Measurements from ENCODE around the gene THAP3. TPM values are rescaled to one million over a fixed set of nuclear protein-coding genes. Genes with fewer than 3 reads are reported as not detected.

The THAP3 gene
- total RNA-seq (2014; rRNA removed; shearing (Covaris generic)): 20.8 and 22.6 TPM in 2 replicates
- 19.0 and 23.6 TPM in 2 replicates for polyA plus RNA-seq (2015; cell fraction: cytosol; rRNA removed)
- polyA plus RNA-seq (2015; cell fraction: nucleus; rRNA removed): 24.4 and 25.1 TPM in 2 replicates

DNA sequence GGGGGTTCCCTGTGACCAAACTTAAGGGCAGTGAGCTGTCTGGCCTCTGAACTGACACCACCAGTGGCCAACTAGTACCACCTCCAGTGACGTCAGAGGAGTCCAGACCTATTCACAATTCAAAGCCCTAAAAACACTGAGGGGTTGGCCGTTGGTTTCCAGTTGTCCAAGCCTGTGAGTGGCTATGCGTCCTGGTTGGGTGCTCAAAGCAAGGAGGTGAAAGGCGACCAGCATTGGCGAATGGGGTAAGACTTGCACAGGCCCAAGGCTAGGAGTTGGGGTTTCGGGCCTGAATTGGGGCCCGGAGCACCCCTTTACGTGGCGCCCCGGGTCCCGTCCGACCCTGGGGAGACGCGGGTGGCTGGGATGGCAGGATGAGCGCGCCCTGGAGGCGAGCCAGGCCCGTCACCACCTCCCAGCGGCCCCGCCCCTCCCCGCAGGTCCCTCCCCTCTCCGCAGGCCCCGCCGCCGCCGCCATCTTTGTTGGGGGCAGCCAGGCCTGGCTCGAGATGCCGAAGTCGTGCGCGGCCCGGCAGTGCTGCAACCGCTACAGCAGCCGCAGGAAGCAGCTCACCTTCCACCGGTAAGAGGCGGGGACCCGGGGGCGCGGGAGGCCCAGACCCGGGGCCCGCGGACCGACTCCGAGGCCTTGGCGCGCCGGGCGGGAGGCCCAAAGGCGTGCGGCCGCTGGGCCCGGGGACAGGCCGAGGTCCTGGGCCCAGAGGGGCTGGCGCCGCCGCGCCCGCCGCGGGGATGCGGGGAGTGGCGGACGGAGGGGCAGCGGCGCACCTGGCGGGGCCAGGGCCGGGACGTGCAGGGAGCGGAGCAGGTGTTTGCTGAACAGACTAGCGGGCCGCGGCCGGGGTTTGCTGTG, at the start of gene THAP3:
TSS of gene THAP3 (plus strand) at position 159 of the 874 bp plus-strand sequence. CDS start at position 510, 351 bp downstream.
- peak; percentile 93 for DNase-seq (ENCODE audit: low read depth, low spot score)
- in situ Hi-C loops (cut with HindIII; ENCODE audit: low pct_unique_long_range_greater_than_20kb, low sequenced_read_pairs): no loop called here

DNA sequence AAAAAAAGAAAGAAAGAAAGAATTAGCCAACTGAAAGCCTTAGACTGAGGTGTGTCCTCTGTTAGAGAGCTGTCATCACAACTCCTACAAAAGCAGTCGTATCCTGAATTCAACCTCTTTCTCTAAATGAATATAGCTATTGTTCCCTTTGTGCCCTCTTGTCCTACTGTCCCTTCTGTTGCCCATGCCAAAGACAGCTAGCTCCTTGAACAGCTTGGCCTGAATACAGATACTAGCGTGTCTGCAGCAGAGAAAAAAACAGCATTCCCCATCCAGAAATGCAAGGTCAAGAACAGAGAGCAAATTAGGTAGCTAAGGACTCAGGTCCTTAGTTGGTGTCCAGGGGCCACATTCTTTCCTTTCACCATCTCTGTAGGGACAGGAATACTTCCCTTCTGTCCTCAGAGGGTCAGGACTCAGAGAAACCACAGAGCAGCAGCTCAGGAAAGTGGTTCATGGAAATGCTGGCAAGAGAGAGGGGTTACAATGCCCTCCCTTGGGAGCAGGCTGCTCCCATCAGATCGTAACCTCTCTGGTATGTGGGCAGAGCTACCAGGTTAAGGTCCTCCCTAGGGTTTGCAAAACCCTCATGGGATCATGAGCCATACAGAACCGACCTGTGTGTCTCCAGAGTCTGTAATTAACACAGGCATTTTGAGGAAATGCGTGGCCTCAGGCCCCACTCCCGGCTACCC, 46.7 kb upstream of the THAP3 start:
- no peak for DNase-seq (ENCODE audit: low read depth, low spot score)
- in situ Hi-C loops (cut with HindIII; ENCODE audit: low pct_unique_long_range_greater_than_20kb, low sequenced_read_pairs): no loop called here

GRCh38 chr1:6578624-6579373, 45.9 kb upstream of the THAP3 start:
- in situ Hi-C loops (cut with HindIII; ENCODE audit: low pct_unique_long_range_greater_than_20kb, low sequenced_read_pairs): no loop called here
- no peak for DNase-seq (ENCODE audit: low read depth, low spot score)

DNA sequence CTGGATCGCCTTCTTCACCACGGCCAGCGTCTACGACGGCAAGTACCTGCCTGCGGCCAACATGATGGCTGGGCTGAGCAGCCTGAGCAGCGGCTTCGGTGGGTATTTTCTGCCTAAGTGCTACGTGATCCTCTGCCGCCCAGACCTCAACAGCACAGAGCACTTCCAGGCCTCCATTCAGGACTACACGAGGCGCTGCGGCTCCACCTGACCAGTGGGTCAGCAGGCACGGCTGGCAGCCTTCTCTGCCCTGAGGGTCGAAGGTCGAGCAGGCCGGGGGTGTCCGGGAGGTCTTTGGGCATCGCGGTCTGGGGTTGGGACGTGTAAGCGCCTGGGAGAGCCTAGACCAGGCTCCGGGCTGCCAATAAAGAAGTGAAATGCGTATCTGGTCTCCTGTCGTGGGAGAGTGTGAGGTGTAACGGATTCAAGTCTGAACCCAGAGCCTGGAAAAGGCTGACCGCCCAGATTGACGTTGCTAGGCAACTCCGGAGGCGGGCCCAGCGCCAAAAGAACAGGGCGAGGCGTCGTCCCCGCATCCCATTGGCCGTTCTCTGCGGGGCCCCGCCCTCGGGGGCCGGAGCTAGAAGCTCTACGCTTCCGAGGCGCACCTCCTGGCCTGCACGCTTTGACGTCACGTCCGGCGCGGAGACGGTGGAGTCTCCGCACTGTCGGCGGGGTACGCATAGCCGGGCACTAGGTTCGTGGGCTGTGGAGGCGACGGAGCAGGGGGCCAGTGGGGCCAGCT, 45.1 kb upstream of the THAP3 start, which contains the start of gene ZBTB48:
TSS of gene ZBTB48 (plus strand) at position 621 of the 745 bp plus-strand sequence. CDS start 616 bp downstream, outside the sequence.
- peak; percentile 96 for DNase-seq (ENCODE audit: low read depth, low spot score)
- in situ Hi-C loops (cut with HindIII; ENCODE audit: low pct_unique_long_range_greater_than_20kb, low sequenced_read_pairs): no loop called here

DNA sequence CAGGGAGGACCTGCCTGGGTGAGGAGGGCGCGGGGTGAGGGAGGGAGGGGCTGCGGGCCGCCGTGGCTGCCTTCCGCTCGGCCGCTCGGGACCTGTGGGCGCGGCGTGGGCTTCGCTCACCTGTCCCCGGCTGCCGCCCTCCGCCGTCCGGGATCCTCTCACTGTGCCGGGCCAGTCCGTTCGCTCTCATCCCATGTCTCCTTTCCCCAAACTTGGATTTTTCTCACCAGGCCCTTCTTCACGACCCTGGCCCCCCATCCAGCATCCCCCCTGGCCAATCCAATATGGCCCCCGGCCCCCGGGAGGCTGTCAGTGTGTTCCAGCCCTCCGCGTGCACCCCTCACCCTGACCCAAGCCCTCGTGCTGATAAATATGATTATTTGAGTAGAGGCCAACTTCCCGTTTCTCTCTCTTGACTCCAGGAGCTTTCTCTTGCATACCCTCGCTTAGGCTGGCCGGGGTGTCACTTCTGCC, 44.5 kb upstream of the THAP3 start:
- no peak for DNase-seq (ENCODE audit: low read depth, low spot score)
- in situ Hi-C loops (cut with HindIII; ENCODE audit: low pct_unique_long_range_greater_than_20kb, low sequenced_read_pairs): no loop called here

DNA sequence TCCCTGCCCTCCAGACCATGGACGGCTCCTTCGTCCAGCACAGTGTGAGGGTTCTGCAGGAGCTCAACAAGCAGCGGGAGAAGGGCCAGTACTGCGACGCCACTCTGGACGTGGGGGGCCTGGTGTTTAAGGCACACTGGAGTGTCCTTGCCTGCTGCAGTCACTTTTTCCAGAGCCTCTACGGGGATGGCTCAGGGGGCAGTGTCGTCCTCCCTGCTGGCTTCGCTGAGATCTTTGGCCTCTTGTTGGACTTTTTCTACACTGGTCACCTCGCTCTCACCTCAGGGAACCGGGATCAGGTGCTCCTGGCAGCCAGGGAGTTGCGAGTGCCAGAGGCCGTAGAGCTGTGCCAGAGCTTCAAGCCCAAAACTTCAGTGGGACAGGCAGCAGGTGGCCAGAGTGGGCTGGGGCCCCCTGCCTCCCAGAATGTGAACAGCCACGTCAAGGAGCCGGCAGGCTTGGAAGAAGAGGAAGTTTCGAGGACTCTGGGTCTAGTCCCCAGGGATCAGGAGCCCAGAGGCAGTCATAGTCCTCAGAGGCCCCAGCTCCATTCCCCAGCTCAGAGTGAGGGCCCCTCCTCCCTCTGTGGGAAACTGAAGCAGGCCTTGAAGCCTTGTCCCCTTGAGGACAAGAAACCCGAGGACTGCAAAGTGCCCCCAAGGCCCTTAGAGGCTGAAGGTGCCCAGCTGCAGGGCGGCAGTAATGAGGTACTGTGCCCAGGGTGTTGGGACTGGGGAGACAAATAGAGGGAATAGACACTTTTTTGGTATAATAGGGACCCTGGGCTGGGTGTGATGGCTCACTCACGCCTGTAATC, 43.9 kb upstream of the THAP3 start:
- in situ Hi-C loops (cut with HindIII; ENCODE audit: low pct_unique_long_range_greater_than_20kb, low sequenced_read_pairs): no loop called here
- DNase-seq (ENCODE audit: low read depth, low spot score): no peak

DNA sequence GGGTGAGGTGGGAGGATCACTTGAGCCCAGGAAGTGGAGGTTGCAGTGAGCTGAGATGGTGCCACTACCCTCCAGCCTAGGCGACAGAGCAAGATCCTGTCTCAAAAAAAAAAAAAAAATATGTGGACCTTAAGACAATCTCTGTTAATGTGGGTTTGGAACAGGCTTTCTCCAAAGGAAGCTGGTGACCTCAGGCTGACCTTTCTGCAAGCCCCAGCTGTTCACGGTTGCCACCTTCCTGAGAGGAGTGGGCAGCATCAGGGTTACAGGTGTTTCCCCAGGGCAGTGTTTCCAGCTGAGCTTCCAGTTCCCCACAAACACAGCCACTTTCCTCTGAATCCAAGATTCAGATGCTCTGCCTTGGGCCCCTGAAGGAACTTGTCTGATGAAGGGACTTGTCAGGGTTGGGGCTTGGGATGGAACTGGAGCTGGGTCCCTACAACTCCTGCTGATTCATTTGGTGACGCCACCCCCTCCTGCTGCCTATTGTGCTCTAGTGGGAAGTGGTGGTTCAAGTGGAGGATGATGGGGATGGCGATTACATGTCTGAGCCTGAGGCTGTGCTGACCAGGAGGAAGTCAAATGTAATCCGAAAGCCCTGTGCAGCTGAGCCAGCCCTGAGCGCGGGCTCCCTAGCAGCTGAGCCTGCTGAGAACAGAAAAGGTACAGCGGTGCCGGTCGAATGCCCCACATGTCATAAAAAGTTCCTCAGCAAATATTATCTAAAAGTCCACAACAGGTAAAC, 42.9 kb upstream of the THAP3 start:
- DNase-seq (ENCODE audit: low read depth, low spot score): no peak
- in situ Hi-C loops (cut with HindIII; ENCODE audit: low pct_unique_long_range_greater_than_20kb, low sequenced_read_pairs): no loop called here

DNA sequence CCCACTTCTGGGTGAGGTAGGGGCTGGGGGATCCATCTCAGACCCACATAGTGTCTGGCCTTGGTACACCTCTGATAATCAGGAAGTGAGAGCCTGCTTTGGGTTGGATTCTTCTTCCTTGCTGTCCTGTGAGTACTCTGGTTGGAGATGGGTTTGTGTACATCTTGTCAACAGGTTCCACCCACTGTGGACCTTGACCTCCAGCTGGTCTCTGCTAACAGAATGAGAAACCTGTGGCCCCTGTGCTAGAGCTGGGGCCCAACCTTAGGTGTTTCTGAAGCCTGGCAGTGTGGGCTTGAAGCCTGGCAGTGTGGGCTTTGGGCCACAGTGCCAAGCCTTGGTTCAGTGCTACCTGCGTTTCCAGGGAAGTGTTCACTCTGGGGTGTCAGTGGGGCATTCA, 42.3 kb upstream of the THAP3 start:
- in situ Hi-C loops (cut with HindIII; ENCODE audit: low pct_unique_long_range_greater_than_20kb, low sequenced_read_pairs): no loop called here
- no peak for DNase-seq (ENCODE audit: low read depth, low spot score)

GRCh38 chr1:6584126-6585080, 40.3 kb upstream of the THAP3 start:
- in situ Hi-C loops (cut with HindIII; ENCODE audit: low pct_unique_long_range_greater_than_20kb, low sequenced_read_pairs): no loop called here
- DNase-seq (ENCODE audit: low read depth, low spot score): no peak

- DNase-seq (ENCODE audit: low read depth, low spot score): no peak
- in situ Hi-C loops (cut with HindIII; ENCODE audit: low pct_unique_long_range_greater_than_20kb, low sequenced_read_pairs): no loop called here
Measured at GRCh38 chr1:6585081-6585722, 39.5 kb upstream of the THAP3 start.

- in situ Hi-C loops (cut with HindIII; ENCODE audit: low pct_unique_long_range_greater_than_20kb, low sequenced_read_pairs): no loop called here
- no peak for DNase-seq (ENCODE audit: low read depth, low spot score)
Measured at GRCh38 chr1:6585841-6586240, 38.8 kb upstream of the THAP3 start.

DNA sequence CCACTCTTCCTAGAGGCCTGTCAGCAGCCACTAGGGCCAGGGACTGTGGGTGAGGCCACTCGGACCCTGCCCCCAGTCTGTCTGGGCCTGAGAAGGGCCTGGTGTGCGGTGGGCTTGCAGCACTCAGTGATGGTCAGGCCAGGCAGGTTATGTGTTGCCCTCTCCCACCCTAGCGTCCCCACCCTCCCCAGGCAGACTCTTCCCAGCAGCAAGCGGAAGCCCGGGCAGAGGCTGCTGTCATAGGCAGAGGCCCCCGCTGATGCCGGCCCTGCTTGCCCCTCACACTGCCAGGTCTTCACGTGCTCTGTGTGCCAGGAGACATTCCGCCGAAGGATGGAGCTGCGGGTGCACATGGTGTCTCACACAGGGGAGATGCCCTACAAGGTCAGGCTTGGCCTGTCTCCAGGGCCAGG, 38.3 kb upstream of the THAP3 start:
- in situ Hi-C loops (cut with HindIII; ENCODE audit: low pct_unique_long_range_greater_than_20kb, low sequenced_read_pairs): no loop called here
- DNase-seq (ENCODE audit: low read depth, low spot score): no peak

DNA sequence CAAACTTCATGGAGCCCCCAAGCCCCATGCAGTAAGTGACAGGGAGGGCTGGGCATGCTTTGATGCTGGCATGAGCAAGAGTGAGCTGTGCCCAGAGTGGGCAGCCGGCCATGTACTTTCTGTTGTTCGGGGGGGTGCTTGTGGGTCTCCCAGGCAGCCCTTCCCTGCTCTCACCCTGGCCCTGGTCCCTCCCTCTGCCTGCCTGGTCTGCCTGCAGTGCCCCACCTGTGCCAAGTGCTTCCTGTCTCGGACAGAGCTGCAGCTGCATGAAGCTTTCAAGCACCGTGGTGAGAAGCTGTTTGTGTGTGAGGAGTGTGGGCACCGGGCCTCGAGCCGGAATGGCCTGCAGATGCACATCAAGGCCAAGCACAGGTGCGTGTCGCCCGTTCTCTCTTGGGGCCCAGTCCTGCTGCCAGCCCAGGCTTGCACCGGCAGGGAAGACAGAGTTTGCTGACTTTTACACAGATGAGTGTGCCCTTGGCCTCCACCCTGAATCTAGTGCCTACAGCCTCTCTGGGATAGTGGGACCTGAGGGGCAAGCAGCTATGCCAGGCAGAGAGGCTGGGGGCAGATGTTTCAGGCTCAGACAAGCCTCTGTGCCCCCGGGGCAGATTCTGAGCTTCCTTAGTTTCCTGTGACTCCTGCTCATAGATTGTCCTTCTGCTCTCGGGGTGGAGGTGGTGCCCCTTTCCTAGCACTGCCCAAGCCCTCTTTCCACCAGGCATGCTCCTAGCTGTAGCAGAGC, 37.2 kb upstream of the THAP3 start:
- in situ Hi-C loops (cut with HindIII; ENCODE audit: low pct_unique_long_range_greater_than_20kb, low sequenced_read_pairs): no loop called here
- no peak for DNase-seq (ENCODE audit: low read depth, low spot score)
